HG03159 (cell line): Measurements from ENCODE around the gene PEX10.
"Not testable (repeated sequence)": the region's sequence is repeated elsewhere in the genome, so short reads cannot be mapped to it uniquely, and the experiment has no call there.

Source experiments
- ATAC-seq: cut with Tn5 transposase; IDR thresholded peaks from one replicate; pipeline ENCODE4 v1.9.1; 2021; ENCODE audit warnings: mild to moderate bottlenecking, moderate library complexity; ENCODE audit not compliant: unreplicated experiment

Gene PEX10

GRCh38 chr1:2412395-2412772 is at the start of gene PEX10:
PEX10 (minus strand) TSS chr1:2412564; CDS start chr1:2412502, 62 bp downstream.
- ATAC-seq = peak; percentile 78

GRCh38 chr1:2460996-2461751 is 48.8 kb upstream of the PEX10 start:
- no peak for ATAC-seq

- no peak for ATAC-seq
Observed at GRCh38 chr1:2460203-2460602, 47.8 kb upstream of the PEX10 start.

GRCh38 chr1:2459757-2460156 is 47.4 kb upstream of the PEX10 start:
- no peak for ATAC-seq

GRCh38 chr1:2459102-2459753 is 46.9 kb upstream of the PEX10 start:
- not testable (repeated sequence) for ATAC-seq

- no peak for ATAC-seq
Observed at GRCh38 chr1:2458687-2459086, 46.3 kb upstream of the PEX10 start.

GRCh38 chr1:2457444-2457843 is 45.1 kb upstream of the PEX10 start:
- ATAC-seq = no peak

GRCh38 chr1:2455757-2456156 is 43.4 kb upstream of the PEX10 start:
- no peak for ATAC-seq

- ATAC-seq = no peak
Observed at GRCh38 chr1:2454227-2454626, 41.9 kb upstream of the PEX10 start.

- no peak for ATAC-seq
Observed at GRCh38 chr1:2452932-2453315, 40.6 kb upstream of the PEX10 start.

GRCh38 chr1:2452201-2452931 is 40.0 kb upstream of the PEX10 start:
- no peak for ATAC-seq

GRCh38 chr1:2451741-2452140 is 39.4 kb upstream of the PEX10 start:
- no peak for ATAC-seq

GRCh38 chr1:2449636-2450454 is 37.5 kb upstream of the PEX10 start:
- no peak for ATAC-seq

GRCh38 chr1:2448098-2448445 is 35.7 kb upstream of the PEX10 start:
- ATAC-seq = no peak

GRCh38 chr1:2447276-2448097 is 35.1 kb upstream of the PEX10 start:
- ATAC-seq = no peak

- ATAC-seq = no peak
Observed at GRCh38 chr1:2446861-2447260, 34.5 kb upstream of the PEX10 start.

GRCh38 chr1:2446394-2446793 is 34.0 kb upstream of the PEX10 start:
- no peak for ATAC-seq

- ATAC-seq = no peak
Observed at GRCh38 chr1:2445823-2446215, 33.5 kb upstream of the PEX10 start.

- ATAC-seq = no peak
Observed at GRCh38 chr1:2445162-2445822, 32.9 kb upstream of the PEX10 start.

GRCh38 chr1:2444138-2444591 is 31.8 kb upstream of the PEX10 start:
- no peak for ATAC-seq
